ENCODE results near the gene CYP19A1.
"Not testable (repeated sequence)": the region's sequence is repeated elsewhere in the genome, so short reads cannot be mapped to it uniquely, and the experiment has no call there.

Gene CYP19A1

DNA sequence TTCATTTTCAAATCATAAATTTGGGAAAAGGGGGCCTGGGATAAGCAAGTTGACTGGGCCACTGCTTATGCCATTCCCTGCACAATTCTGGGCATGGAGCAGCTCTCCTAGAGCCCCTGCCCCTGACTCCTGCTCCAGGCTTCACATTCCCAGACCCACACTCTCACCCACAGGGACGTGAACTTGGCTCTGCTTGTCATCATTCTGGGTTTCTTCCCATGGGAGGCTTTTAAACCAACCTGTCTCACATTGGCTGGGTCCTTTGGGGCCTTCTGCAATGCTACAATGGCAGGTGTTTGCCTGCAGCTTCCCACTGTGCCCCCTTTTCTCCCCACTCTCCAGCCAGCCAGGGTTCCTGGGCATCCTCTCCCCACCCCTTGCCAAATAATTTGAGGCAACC lies 49.1 kb downstream of the CYP19A1 start:
- DNase-seq (ENCODE audit: low read depth): no peak
- no peak for TF ChIP-seq CTCF (IDR thresholded peaks at IDR 0.05; ENCODE audit: control insufficient read depth, extremely low read depth, insufficient read depth)
- no peak overlapping the region for H3K4me3 ChIP-seq (ENCODE audit: low read depth, low read length)

DNA sequence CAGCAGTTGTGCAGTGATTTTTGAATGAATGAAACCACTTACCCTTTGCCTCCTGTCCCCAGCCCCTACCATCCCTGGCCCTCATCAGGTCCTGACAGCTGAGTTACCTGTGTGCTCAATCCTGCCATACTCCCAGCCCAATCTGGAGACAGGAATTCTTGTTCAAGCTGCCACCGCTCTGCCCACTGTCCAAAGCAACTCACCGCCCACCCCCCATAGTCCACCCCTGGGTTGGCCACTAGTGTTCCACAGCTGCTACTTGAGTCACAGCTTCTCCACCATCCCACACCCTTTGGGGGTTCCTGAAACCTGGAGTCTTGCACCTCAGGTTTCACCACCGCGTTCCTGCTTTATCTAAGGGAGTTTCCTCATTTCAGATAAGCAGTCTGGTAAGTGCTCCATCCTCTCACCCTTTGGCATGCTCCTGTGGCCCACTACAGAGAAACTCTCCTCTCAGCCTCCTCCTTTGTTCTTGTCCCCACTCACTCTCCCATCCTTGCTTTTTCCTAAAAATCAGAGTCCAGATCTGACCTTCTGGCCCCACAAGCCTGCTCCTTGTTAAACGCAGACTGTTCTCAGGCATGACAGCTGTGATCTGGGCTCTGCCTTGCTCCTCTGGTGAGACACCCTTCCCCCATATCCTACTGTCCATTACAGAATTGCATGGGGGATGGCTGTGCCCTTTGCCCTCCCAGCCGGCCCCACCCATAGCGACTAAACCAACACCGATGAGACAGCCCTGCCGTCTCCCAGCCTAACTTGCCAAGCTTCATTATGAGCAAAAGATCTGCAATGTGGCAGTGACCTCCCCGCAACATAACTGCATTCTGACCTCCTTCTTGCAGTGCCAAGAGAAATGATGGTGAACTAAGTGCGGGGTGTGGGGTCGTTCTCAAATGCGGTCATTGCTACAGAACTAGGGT lies 50.0 kb downstream of the CYP19A1 start:
- H3K4me3 ChIP-seq (ENCODE audit: low read depth, low read length): no peak overlapping the region
- TF ChIP-seq CTCF (IDR thresholded peaks at IDR 0.05; ENCODE audit: control insufficient read depth, extremely low read depth, insufficient read depth): no peak
- DNase-seq (ENCODE audit: low read depth): no peak

DNA sequence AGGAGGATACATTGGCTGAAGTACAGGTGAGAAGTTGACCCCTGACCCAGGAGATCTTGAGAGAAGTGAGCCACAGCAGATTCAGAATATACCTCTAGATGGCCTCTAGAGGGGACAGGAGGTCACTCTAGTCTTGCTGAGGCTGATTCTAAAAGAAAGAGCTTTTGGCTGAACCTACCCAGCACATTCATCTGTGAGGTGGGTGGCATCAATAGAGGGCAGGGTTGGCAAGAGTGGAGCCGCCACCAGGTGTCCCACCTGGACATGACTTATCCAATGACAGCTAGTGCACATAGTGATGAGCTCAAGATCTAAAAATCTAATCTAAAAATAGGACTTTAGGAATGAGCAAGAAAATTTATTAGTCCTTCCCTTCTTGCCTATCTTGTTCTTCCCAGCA lies 51.6 kb downstream of the CYP19A1 start:
- TF ChIP-seq CTCF (IDR thresholded peaks at IDR 0.05; ENCODE audit: control insufficient read depth, extremely low read depth, insufficient read depth): peak; percentile 44
- DNase-seq (ENCODE audit: low read depth): no peak
- H3K4me3 ChIP-seq (ENCODE audit: low read depth, low read length): no peak overlapping the region

DNA sequence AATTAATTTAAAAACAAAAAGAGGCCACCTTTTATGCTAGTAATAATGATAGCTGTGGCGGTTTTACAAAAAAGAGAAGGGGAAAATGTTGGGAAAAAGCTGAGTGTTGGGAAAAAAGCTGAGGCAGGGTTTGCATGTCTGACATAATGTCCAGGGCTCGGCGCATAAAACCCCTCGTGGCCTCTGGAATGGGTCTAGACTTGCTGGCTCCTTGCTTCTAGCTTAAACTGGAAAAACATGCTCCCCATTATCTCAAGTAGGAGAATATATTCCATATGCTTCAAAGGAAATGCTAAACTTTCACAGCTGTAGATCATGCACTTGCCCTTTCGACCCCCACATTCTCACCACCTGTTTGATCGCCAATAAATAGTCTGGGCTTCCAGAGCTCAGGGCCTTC lies 53.0 kb downstream of the CYP19A1 start:
- no peak for DNase-seq (ENCODE audit: low read depth)
- no peak for TF ChIP-seq CTCF (IDR thresholded peaks at IDR 0.05; ENCODE audit: control insufficient read depth, extremely low read depth, insufficient read depth)
- H3K4me3 ChIP-seq (ENCODE audit: low read depth, low read length): no peak overlapping the region

DNA sequence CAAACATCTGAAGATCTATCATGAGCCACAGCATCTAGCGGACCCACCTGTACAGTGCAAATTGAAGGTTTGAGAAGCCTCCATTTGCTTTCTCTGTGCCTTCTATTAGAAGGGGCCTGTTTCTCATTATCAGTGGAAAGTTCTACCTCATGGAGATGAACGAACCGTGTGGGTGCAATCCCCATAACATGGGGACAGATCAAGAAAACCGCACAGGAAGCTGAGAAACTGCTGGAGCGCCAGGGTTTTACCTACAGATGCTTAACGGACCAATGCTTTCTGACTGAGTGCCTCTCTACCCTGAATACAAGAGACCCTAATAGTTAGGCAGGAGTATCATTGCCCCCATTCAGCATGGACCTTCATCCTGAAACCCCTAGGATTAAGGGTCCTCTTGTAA lies 53.5 kb downstream of the CYP19A1 start:
- no peak for DNase-seq (ENCODE audit: low read depth)
- no peak overlapping the region for H3K4me3 ChIP-seq (ENCODE audit: low read depth, low read length)
- no peak for TF ChIP-seq CTCF (IDR thresholded peaks at IDR 0.05; ENCODE audit: control insufficient read depth, extremely low read depth, insufficient read depth)

DNA sequence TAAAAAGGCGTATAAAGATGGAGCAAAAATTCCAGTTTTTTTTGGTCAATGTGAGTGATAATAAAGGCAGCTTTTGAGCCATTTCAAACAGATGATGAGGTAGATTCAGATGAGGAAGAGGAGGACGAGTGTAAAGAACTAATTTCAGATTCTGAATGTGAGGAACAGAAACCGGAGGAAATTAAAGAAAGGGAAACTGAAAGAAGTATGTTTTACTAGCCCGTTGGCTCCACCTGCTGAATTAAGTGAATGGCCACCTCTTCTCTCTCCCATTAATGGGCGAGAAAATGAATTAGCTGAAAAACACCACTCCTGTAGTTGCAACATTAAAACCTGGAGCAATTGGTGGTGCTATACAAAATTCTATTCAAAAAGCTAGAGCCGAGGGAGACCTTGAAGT lies 55.4 kb downstream of the CYP19A1 start:
- H3K4me3 ChIP-seq (ENCODE audit: low read depth, low read length): no peak overlapping the region
- TF ChIP-seq CTCF (IDR thresholded peaks at IDR 0.05; ENCODE audit: control insufficient read depth, extremely low read depth, insufficient read depth): 0 out of 2 replicates have a peak, but pooled peaks have one; percentile 10
- DNase-seq (ENCODE audit: low read depth): no peak

- DNase-seq (ENCODE audit: low read depth); H3K4me3 ChIP-seq (ENCODE audit: low read depth, low read length): not testable (repeated sequence)
Observed at GRCh38 chr15:51282241-51282640, 56.2 kb downstream of the CYP19A1 start.

Measured in LNCaP clone FGC (cell line).